Muscle of leg (tissue), 11 donors: ENCODE results near the gene MTCL1. TPM values are rescaled to one million over a fixed set of nuclear protein-coding genes. Genes with fewer than 3 reads are reported as not detected.

Experiments
- DNase-seq: peaks from one replicate; pipeline ENCODE4 v3.0.0; 2013
- H3K27ac ChIP-seq: one replicate; pipeline ENCODE4 v1.5.1; 2013; ENCODE audit warnings: mild to moderate bottlenecking, low read length, control low read depth
- H3K27me3 ChIP-seq: one replicate; pipeline ENCODE4 v1.6.1; 2013; ENCODE audit warnings: low read length; ENCODE audit not compliant: control insufficient read depth, insufficient read depth
- H3K36me3 ChIP-seq: one replicate; pipeline ENCODE4 v1.6.1; 2013; ENCODE audit warnings: low read length; ENCODE audit not compliant: control insufficient read depth, insufficient read depth
- H3K4me1 ChIP-seq: one replicate; pipeline ENCODE4 v1.6.1; 2013; ENCODE audit warnings: low read length; ENCODE audit not compliant: control insufficient read depth, insufficient read depth
- H3K4me3 ChIP-seq: one replicate; pipeline ENCODE4 v1.5.1; 2013; ENCODE audit warnings: low read length, control low read depth
- H3K9me3 ChIP-seq: replicated peaks from 2 replicates; pipeline ENCODE4 v1.6.1; 2013; ENCODE audit warnings: low read depth, low read length; ENCODE audit not compliant: control insufficient read depth
- WGBS: methylation state at CpG from one replicate; pipeline ENCODE4 v1.1.5; 2013; ENCODE audit warnings: missing lambda C conversion rate; ENCODE audit not compliant: insufficient coverage; 5-methylcytosine and 5-hydroxymethylcytosine counted together
- polyA plus RNA-seq, 8 donors: library from polyadenylated mRNA; unstranded; fragments of 120-200 nt; gene quantifications; one replicate each; pipeline versions ENCODE4 v1.2.1 to v1.2.3, GENCODE V29; 2013; ENCODE audit warnings: inconsistent platforms in 1 of 8, low replicate concordance in 1 of 8; ENCODE audit not compliant: insufficient read length in 8 of 8, insufficient read depth in 1 of 8
- total RNA-seq: library from RNA; stranded (reverse); fragments of 120-200 nt; gene quantifications from one replicate; pipeline ENCODE4 v1.2.4, GENCODE V29; 2013

The MTCL1 gene
- total and polyA plus RNA-seq, 9 donors: 14.9 to 45.4 (median 22.8) TPM

- Histone ChIP-seq H3K27me3 (no peaks in the 10 kb centered on the region), H3K9me3 (no peaks in the 10 kb centered on the region), H3K4me3 (no peak overlapping the region), H3K4me1 (peaks cover 52% of the 10 kb centered on the region), H3K36me3 (peaks cover 5% of the 10 kb centered on the region), H3K27ac (peak overlapping the region; percentile 94)
- DNase-seq: peak; percentile 93
- WGBS: 47% methylated on average over 21 of the region's 29 CpGs
These were observed 94.5 kb downstream of the MTCL1 start for GRCh38 chr18:8799596-8800441.

DNA sequence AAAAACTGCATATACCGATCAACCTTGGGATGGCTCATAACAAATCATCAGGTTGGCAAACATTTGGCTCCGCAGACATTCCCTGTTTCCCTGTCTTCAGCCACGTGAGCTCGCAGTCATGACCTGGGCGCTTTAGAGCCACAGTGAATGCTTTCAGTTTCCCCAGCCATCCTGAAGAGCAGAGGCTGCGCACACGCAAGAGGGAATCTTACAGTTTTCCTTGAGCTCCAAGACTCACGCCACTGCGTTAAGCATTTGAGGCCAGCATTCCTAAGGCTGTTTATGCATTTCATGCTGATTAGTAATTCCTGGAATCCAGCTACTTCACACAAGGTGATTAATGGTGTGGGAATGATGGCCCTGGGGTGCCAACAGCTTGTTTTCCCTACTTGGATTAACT, 95.1 kb downstream of the MTCL1 start:
- peaks cover 49% of the 10 kb centered on the region for H3K4me1 ChIP-seq
- WGBS: 62% methylated on average over 7 of the region's 9 CpGs
- H3K4me3 ChIP-seq: no peak overlapping the region
- peak; percentile 42 for DNase-seq
- H3K27ac ChIP-seq: peak overlapping the region; percentile 94
- peaks cover 5% of the 10 kb centered on the region for H3K36me3 ChIP-seq
- H3K27me3 ChIP-seq: no peaks in the 10 kb centered on the region
- H3K9me3 ChIP-seq: no peaks in the 10 kb centered on the region

GRCh38 chr18:8800876-8801262, 95.5 kb downstream of the MTCL1 start:
- DNase-seq: no peak
- H3K36me3 ChIP-seq: peaks cover 5% of the 10 kb centered on the region
- 63% methylated on average over 4 of the region's 4 CpGs for WGBS
- H3K27ac ChIP-seq: peak overlapping the region; percentile 94
- no peaks in the 10 kb centered on the region for H3K9me3 ChIP-seq
- H3K27me3 ChIP-seq: no peaks in the 10 kb centered on the region
- peaks cover 49% of the 10 kb centered on the region for H3K4me1 ChIP-seq
- no peak overlapping the region for H3K4me3 ChIP-seq

DNA sequence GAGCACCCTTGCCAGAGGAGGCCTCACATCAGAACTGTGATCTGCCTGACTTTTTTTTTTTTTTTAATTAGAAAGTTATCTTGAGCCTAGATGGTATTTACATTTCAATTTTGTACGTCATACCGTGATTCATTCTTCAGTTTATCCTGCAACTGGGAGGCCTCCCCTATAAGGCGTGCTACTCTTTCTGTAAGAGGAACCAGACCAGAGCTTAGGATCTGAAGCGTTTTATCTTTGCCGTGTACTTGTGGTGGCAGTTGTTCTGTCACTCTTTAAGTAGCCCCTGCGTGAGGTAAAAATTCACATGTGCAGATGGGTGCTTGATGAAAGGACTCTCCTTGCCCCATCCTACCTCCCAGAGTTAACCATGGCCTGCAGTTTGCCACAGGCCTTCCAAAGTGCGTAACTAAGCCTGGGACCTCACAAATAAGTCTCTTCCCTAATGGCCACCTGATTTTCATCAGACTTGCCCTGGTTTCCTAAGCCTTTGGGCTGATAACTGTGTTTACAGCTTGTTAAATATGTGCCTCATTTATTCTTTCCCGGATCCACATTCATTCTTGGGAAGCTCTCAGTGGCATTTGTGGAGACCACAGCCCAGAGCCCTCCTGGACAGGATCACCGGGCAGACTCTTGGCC, 96.0 kb downstream of the MTCL1 start:
- Histone ChIP-seq H3K4me1 (peaks cover 49% of the 10 kb centered on the region), H3K9me3 (no peaks in the 10 kb centered on the region), H3K27ac (peak overlapping the region; percentile 94), H3K27me3 (no peaks in the 10 kb centered on the region), H3K36me3 (peaks cover 3% of the 10 kb centered on the region), H3K4me3 (no peak overlapping the region)
- 80% methylated on average over 4 of the region's 9 CpGs for WGBS
- peak; percentile 31 for DNase-seq

DNA sequence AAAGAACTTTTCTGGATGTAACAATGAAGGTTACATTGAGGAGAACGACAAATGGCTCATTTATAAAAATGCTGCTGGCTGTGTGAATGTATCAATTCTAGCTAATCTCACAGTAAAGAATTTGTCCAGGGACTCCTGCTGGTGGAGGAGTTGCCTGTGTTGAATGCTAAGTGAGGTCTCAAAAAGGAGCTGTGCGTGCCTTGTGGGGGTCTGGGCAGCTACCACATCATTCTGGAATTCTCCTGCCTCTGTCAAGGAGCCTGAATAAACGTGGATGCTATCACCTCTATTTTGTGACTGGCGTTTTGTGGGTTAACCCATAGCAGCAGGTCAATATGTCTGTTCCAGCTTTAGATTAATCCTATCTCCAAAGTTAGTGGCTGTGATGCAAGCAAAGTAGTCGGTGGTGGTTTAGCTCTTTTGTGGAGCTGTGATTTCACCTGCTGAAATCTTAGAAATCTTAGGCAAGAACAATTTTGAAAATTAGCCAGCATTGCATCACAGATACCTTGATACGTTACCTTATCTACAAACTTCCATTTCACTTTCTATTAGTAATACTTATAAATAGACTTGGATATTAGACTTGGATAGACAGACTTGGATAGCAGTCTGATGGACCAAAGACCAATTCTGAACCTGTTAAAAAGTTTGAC, 96.8 kb downstream of the MTCL1 start:
- Histone ChIP-seq H3K4me1 (peaks cover 48% of the 10 kb centered on the region), H3K27ac (peak overlapping the region; percentile 94), H3K27me3 (no peaks in the 10 kb centered on the region), H3K36me3 (peaks cover 7% of the 10 kb centered on the region), H3K9me3 (no peaks in the 10 kb centered on the region), H3K4me3 (no peak overlapping the region)
- no peak for DNase-seq
- WGBS: 80% methylated on average over 2 of the region's 6 CpGs

GRCh38 chr18:8803063-8803795, 97.9 kb downstream of the MTCL1 start:
- no peak for DNase-seq
- Histone ChIP-seq H3K4me1 (peaks cover 40% of the 10 kb centered on the region), H3K27ac (no peak overlapping the region), H3K4me3 (no peak overlapping the region), H3K27me3 (no peaks in the 10 kb centered on the region), H3K36me3 (peaks cover 16% of the 10 kb centered on the region), H3K9me3 (no peaks in the 10 kb centered on the region)
- 67% methylated on average over 1 of the region's 8 CpGs for WGBS

DNA sequence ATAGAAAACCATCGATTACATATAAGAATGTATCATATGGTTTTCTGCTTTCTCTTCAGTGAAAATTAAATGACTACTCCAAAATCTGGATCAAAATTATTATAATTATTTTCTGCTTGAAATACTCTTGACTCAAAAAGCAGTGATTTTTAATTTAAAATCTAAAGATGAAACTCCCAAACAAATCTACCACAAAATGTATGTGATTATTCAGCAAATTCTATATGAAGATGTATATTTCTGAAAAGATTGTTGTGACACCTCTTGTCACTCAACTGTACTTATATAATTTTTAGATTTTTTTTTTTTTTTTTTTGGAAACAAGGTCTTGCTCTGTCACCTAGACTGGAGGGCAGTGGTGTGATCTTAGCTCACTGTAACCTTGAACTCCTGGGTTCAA, 98.6 kb downstream of the MTCL1 start:
- Histone ChIP-seq H3K36me3 (peaks cover 16% of the 10 kb centered on the region), H3K27ac (no peak overlapping the region), H3K9me3 (no peaks in the 10 kb centered on the region), H3K27me3 (no peaks in the 10 kb centered on the region), H3K4me3 (no peak overlapping the region), H3K4me1 (peaks cover 34% of the 10 kb centered on the region)
- no CpG with 5 or more reads among the region's 1 CpG for whole genome bisulfite sequencing
- no peak for DNase-seq

GRCh38 chr18:8805552-8805951, 100.2 kb downstream of the MTCL1 start:
- Histone ChIP-seq H3K9me3 (no peaks in the 10 kb centered on the region), H3K4me1 (peaks cover 19% of the 10 kb centered on the region), H3K36me3 (peaks cover 29% of the 10 kb centered on the region), H3K4me3 (no peak overlapping the region), H3K27ac (no peak overlapping the region), H3K27me3 (no peaks in the 10 kb centered on the region)
- no peak for DNase-seq
- 70% methylated on average over 3 of the region's 4 CpGs for WGBS

DNA sequence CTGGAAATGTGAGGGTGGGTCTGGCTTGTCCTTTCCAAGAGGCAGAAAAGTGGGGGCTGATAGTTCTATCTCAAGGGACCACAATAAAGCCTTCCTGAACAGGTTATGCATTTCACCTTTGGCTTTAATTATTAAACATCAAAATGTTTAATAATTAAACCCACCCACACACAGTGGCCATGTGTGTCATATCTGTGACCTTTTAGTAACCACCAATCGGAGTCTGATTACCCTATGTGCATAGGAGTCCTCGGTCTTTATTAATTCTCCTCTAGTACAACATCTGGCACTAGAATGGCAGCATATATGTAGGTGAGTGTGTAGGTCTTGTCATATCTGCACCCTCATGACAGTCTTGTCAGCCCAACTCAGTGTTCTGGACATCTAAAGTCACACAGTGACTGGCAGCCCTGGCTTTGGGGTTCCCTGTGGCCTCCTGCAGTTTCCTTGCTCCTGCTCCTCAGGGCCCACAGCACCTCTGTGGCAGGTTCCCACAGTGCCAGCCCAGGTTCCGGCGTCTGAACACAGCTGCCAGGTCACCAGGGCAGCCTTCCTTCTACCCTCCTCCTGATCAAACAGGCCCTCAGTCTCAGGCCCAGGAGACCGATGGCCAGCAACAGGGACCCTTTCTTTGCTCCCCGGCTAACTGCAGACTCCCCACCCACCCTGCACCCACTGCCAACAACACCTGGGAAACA, 100.9 kb downstream of the MTCL1 start:
- no peak for DNase-seq
- H3K27me3 ChIP-seq: no peaks in the 10 kb centered on the region
- H3K9me3 ChIP-seq: no peaks in the 10 kb centered on the region
- 96% methylated on average over 4 of the region's 6 CpGs for WGBS
- no peak overlapping the region for H3K27ac ChIP-seq
- H3K4me3 ChIP-seq: no peak overlapping the region
- H3K36me3 ChIP-seq: peaks cover 29% of the 10 kb centered on the region
- H3K4me1 ChIP-seq: peaks cover 12% of the 10 kb centered on the region
